NCI-H187 treated with DMSO at 0.1 percent for 48 hours (cell line): Measurements from ENCODE around the gene URB1.
"Not testable (repeated sequence)": the region's sequence is repeated elsewhere in the genome, so short reads cannot be mapped to it uniquely, and the experiment has no call there.

Experiments used
- DNase-seq: peaks from one replicate; lab custom pipeline; 2025; lab: John Stamatoyannopoulos, UW

The URB1 gene

DNA sequence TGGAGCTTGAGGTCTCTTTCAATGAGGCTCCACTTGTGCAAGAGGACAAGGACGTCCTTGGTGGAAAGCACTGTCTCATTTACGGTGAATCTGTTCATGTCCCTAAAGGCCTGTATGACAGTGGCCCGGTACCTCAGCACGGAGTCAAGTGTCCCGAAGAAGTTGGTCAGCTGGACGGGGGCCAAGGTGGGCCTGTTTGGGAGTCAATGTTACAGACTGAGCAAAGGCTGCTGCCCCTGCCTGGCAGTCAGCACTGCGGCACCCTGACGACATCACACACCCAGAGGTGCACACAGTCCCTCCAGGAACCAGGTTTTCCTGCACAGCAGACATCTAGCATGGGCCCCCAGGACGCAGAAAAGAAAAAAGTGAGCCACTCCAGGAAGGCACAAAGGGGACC is 75.1 kb downstream of the URB1 start:
- no peak for DNase-seq

DNA sequence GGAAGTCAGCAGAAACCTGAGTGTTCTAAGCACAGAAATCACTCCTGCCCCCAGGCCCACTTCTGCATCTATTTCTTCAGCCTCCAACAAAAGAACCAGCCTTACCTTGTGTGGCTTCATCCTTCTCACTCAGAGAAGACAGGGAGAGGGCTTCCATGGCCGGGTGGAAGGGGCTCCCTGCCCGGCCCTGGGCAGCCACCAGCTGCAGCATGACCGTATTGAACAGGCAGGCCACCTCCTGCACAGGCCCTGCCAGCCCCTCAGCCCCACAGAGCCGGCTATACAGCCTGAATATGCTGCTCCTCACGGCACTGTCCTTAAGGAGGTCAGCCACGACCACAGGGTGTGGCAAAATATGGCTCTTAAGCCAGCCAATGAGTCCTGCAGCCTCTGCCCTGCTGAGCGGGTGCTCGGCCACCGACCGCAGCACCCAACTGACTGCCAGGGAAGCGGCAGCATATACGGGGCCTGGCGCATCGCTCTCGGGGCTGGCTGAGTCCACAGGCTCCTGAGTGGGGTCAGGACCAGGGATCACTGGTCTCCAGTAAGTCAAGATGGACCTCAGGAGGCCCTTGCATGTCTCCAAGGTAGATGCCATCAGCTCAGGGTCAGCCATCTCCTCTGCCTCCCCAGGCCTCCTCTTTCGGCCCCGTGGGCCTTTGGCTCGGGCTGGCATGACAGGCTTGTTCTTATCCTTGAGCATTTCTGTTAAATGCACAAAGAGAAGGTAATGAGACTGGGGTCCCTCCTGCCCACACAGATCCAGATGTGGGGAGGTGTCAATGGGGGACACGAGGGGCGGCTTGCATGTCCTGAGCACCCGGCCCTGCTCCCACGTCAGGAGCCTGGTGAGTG is 76.2 kb downstream of the URB1 start:
- DNase-seq: no peak

DNA sequence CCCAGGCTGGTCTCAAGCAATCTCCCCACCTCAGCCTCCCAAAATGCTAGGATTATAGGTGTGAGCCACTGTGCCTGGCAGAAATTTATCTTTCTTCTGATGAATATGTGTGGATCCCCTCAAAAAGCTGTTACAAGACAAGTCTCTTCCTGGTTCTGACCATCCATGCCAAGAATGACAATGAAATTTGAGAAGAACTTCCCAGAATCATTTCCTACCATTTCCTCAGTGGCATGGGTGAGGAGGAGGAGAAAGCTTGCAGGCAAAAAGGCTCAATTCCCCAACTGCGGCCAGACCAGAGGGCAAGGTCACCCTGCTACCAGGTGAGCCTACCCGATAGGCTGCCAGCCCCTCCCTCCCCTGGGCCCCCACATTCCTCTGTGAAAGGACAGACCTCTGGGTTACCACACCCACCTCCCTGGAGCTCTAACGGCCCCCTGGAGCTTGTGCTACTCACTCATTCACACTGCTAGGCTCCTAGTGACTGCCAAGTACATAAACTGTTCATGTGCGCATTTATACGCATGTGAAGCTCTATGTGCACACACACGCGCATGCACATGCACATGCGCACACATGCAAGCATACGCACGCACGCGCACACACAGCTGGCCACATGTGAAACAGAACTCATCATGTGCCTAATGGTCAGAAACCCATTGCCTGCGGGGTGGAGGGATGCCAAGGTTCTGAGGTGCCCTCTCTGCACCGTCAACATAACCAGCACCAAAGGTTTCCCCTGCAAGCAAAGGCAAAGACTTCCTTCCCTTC is 77.1 kb downstream of the URB1 start:
- no peak for DNase-seq

DNA sequence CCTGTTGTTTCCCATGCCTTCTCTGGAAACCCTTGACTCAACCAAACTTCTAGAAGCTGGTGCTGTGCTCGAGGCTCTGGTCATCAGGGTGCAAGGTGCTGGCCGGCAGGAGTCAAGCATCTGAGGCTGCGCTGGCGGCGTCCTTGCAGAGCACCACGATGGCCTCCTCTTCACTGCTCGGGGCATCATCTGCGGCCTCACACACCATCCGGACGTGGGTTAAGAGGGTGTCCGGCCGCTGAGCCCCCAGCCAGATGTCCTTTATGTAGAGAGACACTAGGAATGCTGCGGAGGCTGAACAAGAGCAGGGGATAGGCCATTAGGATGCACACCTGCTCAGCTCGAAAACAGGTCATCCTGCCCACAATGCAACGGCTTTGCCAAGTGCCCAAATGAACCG is 78.0 kb downstream of the URB1 start:
- DNase-seq: no peak

DNA sequence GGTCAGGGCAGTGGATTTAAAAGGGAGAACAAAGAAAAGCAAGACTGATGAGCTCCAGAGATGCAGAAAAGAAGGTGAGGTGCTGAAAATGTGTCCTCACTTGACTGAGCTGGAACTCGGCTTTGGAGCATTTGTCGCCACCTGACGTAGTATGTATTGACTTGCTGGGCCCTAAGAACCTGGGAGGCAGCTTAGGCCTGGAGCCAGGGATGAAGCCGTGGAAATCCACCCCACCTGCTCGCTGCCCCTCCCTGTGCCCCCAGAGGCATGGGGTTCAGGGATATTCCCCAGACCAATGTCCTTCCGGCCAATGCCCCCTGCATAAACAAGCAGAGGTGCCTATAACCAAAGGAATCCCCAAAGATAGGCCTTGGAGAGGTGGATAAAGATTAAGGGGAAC is 79.8 kb downstream of the URB1 start:
- no peak for DNase-seq

DNA sequence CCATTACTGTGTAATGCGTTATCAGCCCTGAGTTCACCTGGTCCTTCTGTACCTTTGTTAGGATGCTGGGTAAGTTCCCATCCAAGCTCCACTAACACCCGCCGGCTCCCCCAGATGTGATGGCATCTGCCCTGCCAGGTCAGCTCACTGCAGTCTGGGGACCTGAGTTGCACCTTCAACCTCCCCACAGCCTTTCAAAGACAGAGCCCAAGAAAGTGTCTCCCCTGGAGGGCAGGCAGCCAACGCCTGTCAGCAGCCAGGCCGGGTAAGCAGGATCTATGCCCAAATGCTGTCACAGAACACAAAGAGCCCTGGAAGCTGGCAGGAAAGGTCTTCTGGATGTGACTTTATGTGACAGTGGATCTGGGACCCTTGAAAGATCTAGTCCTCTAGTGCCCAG is 80.5 kb downstream of the URB1 start:
- DNase-seq: no peak

DNA sequence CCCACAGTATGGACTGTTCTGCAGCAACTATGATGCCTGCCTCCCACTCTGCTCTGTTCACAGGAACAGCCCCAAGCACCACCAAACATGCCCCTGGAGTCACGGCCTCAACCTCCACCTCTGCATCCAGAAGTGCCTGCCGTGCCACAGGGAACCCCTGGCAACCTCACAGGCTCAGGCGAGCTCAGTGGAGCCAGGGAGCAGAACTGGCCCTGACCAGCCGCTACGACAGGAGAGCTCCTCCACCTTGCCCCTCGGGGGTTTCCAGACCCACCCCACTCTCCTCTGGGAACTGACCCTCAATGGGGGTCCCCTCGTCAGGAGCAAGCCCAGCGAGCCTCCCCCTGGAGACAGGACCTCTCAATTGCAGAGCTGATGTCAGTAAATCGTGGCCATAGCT is 81.2 kb downstream of the URB1 start:
- no peak for DNase-seq

DNA sequence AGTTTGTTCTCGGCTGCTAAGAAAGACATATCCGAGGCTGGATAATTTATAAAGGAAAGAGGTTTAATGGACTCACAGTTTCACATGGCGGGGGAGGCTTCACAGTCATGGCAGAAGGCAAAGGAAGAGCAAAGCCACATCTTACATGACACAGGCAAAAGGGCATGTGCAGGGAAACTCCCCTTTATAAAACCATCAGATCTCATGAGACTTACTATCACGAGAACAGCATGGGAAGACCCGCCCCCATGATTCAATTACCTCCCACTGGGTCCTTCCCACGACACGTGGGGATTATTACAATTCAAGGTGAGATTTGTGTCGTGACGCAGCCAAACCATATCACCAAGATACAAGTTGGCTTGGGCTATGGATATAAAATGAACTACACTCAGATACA is 81.8 kb downstream of the URB1 start:
- DNase-seq: not testable (repeated sequence)

DNA sequence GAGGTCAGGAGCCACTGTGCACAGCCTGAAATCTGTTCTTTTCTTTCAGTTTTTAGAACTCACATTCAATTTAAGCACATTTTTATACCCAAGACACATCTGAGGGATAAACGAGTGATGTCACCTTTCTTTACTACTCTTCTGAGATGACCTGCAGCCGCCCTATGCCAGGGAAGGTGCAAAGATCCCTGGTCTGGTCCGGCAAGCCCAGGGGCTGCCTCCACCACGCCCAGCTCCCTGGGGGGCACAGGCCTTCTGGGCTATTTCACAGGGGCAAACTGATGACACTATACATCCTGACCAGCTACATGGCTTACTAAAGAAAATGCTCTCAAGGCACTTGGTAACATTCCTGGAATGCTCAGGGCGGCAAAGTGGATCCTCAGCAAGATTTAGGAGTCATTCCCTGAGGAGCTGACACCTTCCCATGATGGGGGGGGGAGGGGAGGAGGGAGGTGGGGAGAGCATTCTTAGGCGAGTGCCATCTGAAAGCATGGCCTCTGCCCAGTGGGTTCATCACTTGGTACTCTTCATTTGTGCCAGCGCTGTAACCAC is 82.8 kb downstream of the URB1 start:
- no peak for DNase-seq

DNA sequence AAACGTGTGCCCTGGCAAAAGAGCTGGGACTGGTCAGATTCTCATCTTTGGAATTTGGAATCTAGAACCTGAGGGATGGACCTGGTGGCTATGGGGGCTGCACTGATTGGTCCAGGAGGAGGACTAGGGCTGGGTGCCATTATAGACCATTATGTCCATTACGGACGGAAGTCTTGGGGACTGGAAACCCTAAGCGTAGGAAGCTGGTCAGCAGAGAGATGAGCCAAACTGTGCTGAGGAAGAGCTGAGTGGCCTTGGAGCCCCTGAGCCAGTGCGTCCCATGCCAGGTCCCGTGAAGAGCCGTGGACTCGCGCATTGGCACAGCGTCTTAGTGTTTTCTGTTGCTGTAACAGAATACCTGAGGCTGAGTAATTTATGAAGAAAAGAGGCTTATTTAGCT is 84.1 kb downstream of the URB1 start:
- no peak for DNase-seq

DNA sequence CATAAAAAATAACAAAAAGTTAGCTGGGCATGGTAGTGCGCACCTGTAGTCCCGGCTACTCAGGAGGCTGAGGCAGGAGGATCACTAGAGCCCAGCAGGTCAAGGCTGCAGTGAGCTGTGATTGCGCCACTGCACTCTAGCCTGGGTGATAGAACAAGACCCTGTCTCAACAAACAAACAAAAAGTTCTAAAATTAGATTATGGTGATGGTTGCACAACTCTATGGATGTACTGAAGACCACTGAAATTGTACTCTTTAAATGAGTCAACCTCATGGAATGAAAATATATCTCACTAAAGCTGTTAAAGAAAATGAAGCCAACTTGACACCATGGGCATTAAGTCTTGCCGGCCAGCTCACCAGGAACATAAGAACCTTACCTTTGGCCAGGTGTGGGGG is 85.1 kb downstream of the URB1 start:
- DNase-seq: no peak

DNA sequence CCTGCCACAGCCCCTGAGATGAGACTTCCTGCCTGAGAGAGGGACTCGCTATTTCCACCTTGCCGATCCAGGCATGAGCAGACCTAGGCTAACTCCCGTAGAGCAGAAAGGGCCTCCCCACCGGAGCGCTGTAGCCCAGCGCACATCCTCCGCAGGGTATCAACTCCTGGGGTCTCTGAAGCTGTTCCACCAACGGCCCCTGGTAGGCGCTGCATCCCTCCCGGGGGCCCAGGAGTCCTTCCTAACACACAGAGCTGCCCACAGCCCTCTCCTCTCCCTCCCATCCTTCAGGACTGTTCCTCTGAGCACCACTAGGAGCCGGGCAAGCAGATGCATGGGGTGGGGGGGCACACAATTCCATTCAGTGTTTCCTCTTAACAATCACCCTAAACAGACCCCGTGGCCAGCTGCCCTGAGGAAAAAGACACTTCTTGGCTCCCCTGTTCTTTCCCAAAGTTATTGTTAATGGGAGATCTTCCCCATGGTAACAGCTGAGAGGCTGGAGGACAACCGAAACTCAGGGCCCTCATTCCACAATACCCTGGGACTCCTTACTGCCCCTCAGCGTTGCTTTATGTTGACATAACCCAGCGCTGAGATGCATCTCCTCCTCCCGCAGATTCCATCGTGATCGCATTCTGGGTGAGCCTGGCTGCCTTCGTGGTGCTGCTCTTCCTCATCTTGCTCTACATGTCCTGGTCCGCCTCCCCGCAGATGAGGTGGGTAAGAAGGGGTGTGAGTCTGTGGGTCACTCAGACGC is 86.6 kb downstream of the URB1 start:
- no peak for DNase-seq

DNA sequence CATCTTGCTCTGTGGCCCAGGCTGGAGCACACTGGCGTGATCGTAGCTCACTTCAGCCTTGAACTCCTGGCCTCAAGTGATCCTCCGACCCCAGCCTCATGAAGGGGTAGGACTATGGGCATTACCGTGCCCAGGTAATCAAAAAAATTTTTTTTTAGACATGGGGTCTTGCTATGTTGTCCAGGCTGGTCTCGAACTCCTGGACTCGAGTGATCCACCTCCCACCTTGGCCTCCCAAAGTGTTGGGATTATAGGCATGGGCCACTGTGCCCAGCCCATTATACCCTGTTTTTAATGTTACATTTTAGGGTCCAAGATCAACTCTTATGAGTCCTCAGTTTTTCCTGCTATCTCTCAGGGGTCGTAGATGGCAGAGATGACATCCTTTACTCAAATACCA is 87.8 kb downstream of the URB1 start:
- DNase-seq: no peak

DNA sequence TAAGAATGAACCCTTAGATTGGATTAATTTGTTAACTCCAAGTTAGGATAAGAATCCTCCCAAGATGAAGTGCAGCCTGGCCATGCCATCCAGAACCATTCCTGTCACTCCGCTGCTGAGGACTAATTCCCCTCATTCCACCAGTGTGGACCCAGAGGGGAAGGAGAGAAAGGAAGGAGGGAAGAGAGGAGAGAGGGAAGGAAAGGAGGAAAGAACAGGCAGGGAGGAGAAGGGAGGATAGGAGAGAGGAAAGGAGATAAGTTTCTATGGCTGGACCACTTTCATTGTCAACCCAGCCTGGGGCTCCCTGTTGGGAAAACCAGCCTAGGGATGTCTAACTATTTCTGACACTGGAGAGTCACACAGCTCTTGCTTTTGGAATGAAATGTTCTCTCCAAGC is 89.4 kb downstream of the URB1 start:
- no peak for DNase-seq

DNA sequence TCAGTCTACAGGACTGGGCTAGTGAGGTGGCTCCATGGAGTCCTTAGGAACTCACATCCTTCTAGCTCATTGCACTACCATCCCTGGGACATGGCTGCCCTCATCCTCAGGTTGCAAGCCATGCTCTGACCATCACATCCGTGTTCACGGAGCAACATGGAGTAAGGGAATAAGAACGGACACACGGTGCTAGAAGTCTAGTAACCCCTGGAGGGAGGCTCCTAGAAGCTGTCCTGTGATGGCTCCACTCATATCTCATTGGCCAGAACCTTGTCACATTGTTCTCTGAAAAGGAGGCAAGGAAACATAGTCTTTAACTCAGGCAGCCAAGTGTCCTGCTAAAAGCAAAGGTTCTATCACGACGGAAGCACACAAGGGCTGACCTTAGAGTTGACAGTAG is 90.3 kb downstream of the URB1 start:
- no peak for DNase-seq

DNA sequence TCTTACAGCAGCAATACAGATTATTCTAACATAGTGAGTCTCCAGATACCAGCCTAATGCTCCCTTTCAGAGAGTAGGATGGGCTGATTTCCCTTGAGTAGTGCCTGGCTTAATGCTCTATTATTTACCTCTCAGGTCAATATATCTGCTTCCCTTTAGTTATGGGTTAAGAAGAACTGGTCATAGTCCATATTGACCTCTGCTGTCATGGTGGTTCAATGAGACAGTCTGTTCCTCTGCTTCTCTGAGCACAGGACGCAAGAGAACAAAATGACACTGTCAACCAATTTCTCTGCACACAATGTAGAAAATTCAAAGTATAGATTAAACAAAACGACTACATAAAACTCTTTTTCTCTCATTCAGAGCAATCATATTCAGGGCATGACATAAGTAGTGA is 91.2 kb downstream of the URB1 start:
- DNase-seq: no peak

DNA sequence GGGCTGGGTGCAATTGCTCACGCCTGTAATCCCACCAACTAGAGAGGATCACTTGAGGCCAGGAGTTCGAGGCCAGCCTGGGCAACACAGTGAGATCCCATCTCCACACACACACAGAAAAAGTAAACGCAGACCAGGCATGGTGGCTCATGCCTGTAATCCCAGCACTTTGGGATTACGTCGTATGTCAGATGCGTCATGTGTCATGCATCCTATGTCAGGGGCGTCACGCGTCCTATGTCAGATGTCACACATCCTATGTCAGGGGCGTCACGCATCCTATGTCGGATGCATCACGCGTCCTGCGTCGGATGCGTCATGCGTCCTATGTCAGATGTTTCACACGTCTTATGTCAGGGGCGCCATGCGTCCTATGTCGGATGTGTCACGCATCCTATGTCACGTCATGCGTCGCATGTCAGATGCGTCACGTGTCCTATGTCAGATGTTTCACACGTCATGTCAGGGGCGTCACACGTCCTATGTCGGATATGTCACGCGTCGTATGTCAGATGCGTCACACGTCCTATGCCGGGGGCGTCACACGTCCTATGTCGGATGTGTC is 92.6 kb downstream of the URB1 start:
- DNase-seq: no peak

DNA sequence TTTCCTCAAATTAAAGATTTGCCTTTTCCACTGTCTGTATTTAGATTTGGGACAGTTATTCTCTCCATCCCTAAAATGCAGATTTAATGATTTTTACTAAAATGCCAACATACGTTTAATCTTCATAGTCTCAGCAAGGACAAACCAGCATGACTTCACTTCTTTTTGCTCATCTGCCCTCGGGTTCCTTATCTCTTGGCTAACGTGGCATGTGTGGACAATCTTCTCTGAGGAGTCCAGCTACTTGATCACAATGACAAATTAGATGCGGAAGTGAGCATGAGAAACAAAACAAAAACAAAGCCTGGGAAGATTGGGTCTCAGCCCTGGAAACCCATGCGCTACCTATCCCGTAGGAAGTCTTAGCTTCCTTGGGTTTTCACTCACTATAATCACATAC is 93.1 kb downstream of the URB1 start:
- no peak for DNase-seq

DNA sequence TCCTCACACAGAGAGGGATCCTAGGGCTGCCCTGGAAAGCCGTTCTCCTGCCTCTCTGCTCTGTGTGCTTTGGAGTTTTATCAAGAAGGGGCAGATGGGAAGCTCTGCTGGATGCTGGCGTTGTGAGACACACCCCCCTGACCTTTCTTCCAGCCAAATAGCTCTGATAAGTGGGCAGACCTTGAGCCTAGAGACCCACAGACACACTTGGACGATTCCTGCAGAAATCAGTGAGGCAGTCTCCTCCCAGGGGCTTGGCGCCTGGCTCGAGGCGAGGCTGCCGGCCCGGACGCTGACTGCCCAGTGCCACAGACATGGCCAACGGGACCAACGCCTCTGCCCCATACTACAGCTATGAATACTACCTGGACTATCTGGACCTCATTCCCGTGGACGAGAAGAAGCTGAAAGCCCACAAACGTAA is 94.1 kb downstream of the URB1 start, which contains the start of gene MRAP:
TSS of gene MRAP (plus strand) at position 198 of the 424 bp plus-strand sequence. CDS start at position 315, 117 bp downstream.
- DNase-seq: no peak

DNA sequence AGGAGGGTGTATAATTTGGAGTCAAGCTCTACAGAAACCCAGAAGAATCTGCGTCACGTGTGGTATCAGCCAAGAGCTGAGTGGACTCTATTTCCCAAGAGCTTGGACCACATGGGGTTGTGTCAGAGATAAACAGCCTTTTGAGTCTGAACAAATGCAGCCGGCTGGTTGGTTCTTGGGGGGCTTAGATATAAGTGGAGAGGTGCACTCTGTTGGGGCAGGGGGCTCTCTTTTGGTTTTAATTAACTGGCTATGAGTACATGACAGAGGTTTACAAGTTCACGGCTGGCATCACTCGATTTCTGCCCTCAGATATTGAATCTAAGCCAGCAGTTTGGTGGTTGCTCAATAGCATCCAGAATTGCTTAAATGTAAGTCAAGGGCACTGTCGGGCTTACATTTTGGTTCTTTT is 94.7 kb downstream of the URB1 start:
- DNase-seq: no peak

DNA sequence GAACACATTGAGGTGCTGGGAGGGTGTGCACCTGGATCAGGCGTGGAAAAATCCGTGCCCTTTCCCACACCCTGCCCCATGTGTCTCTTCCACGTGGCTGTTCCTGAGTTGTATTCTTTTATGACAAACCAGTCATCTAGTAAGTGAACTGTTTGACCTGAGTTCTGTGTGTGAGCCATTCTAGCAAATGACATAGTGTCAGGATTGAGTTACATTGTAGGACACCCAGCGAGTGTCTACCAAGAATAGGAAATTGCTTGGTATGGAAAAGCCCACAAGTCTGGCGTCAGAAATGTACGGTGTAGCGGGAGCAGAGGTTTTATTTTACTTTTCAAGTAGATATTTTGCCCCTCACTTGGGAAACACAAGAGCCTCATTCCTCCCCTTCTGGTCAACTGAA is 95.4 kb downstream of the URB1 start:
- no peak for DNase-seq

DNA sequence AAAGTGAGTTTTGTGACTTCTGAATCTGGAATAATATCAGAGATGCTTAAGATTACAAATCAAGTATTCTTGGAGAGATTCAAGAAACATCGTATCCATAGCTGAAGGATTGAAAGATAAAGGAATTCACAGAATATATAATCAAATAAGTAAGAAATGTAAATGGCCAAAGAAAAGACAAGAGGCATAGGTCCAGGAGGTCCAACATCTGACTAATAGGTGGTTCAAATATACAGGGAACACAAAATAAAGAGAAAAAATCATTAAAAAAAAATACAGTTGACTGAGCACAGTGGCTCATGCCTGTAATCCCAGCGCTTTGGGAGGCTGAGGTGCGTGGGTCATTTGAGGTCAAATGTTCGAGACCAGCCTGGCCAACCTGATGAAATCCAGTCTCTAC is 107.3 kb downstream of the URB1 start:
- no peak for DNase-seq
